ENCODE data around the gene LNPEP. TPM values are rescaled to one million over a fixed set of nuclear protein-coding genes. Genes with fewer than 3 reads are reported as not detected.

Gene LNPEP
- total and polyA plus RNA-seq, 2 of the 13 experiments (the other 11 are each of a cell fraction or from before 2014, with no cell fraction given), result 8.0 to 16.9 TPM

DNA sequence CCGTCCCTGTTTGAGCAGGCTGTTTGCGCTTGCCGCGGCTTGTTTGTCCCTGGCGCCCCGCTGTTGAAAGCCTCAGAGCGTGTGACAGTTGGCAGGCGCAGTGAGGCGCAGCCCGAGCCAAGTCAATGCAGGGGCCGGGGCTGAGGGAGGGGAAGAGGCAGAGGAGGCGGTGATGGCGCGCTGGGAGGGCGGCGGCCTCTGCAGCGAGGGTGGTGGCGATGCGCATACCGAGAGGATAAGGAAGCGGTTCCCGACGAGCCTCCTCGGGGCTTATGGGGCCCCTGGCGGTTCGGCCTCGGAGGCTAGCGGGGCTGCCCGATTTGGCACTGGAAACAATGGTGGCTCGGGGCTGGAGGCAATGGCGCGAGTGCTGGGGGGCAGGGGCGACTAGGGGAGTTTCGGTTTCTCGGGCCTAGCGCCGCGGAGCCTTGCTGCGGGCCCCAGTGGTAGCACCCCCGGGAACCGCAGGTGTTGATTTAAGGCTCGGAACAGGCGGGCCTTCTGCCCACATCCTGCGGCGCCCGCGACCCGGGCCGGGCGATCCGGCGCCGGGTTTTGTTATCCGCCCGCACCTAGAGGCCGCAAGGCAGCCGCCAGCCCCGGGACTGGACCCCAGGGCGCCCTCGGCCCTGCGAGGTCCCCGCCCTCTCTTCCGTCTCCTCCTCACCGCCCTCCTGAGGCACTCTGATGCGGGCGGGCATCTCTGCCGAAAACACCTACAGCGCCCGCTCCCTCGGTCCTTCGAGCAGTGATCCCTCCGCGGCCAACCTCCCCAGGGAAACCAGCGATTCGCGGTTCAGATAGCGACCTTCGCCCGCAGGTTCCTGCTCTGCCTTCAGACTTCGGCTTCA lies 947 bp upstream of the LNPEP start (continued):
- TF ChIP-seq, protein P1, sequence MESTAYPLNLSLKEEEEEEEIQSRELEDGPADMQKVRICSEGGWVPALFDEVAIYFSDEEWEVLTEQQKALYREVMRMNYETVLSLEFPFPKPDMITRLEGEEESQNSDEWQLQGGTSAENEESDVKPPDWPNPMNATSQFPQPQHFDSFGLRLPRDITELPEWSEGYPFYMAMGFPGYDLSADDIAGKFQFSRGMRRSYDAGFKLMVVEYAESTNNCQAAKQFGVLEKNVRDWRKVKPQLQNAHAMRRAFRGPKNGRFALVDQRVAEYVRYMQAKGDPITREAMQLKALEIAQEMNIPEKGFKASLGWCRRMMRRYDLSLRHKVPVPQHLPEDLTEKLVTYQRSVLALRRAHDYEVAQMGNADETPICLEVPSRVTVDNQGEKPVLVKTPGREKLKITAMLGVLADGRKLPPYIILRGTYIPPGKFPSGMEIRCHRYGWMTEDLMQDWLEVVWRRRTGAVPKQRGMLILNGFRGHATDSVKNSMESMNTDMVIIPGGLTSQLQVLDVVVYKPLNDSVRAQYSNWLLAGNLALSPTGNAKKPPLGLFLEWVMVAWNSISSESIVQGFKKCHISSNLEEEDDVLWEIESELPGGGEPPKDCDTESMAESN (CRISPR knock-in tag; conservative IDR thresholded peaks at IDR 0.05), result no peak
- no peak for TF ChIP-seq HDAC6 (IDR thresholded peaks at IDR 0.05; ENCODE audit: low read depth, low read length)
- peak; percentile 48; the same call in 1 of the 2 replicates for TF ChIP-seq ZNF256 (CRISPR knock-in tag; conservative IDR thresholded peaks at IDR 0.05)
- no peak for TF ChIP-seq ZNF10 (CRISPR knock-in tag; IDR thresholded peaks at IDR 0.05; ENCODE audit: borderline replicate concordance, low read depth)
- TF ChIP-seq U2AF1 (optimal IDR thresholded peaks at IDR 0.05; ENCODE audit: low read depth, low read length), result no peak
- peak; percentile 88; the same call in 1 of the 2 replicates for TF ChIP-seq EEA1 (CRISPR knock-in tag; IDR thresholded peaks at IDR 0.05; ENCODE audit: borderline replicate concordance)
- peak; percentile 59 for TF ChIP-seq MXD4 (CRISPR knock-in tag; IDR thresholded peaks at IDR 0.05)
- TF ChIP-seq, protein P2, sequence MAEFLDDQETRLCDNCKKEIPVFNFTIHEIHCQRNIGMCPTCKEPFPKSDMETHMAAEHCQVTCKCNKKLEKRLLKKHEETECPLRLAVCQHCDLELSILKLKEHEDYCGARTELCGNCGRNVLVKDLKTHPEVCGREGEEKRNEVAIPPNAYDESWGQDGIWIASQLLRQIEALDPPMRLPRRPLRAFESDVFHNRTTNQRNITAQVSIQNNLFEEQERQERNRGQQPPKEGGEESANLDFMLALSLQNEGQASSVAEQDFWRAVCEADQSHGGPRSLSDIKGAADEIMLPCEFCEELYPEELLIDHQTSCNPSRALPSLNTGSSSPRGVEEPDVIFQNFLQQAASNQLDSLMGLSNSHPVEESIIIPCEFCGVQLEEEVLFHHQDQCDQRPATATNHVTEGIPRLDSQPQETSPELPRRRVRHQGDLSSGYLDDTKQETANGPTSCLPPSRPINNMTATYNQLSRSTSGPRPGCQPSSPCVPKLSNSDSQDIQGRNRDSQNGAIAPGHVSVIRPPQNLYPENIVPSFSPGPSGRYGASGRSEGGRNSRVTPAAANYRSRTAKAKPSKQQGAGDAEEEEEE (CRISPR knock-in tag; IDR thresholded peaks at IDR 0.05; ENCODE audit: borderline replicate concordance), result 0 out of 2 replicates have a peak, but pooled peaks have one; percentile 55
- TF ChIP-seq CBFB (CRISPR knock-in tag; IDR thresholded peaks at IDR 0.05), result peak; percentile 93
- TF ChIP-seq MIER3 (CRISPR knock-in tag; IDR thresholded peaks at IDR 0.05; ENCODE audit: borderline replicate concordance), result peak; percentile 54
- TF ChIP-seq ZSCAN21 (CRISPR knock-in tag; IDR thresholded peaks at IDR 0.05; ENCODE audit: borderline replicate concordance), result peak; percentile 41; the same call in 1 of the 2 replicates
- TF ChIP-seq ATF1 (CRISPR knock-in tag; IDR thresholded peaks at IDR 0.05), result no peak
- TF ChIP-seq, protein P3, sequence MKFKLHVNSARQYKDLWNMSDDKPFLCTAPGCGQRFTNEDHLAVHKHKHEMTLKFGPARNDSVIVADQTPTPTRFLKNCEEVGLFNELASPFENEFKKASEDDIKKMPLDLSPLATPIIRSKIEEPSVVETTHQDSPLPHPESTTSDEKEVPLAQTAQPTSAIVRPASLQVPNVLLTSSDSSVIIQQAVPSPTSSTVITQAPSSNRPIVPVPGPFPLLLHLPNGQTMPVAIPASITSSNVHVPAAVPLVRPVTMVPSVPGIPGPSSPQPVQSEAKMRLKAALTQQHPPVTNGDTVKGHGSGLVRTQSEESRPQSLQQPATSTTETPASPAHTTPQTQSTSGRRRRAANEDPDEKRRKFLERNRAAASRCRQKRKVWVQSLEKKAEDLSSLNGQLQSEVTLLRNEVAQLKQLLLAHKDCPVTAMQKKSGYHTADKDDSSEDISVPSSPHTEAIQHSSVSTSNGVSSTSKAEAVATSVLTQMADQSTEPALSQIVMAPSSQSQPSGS (CRISPR knock-in tag; IDR thresholded peaks at IDR 0.05), result peak; percentile 12; the same call in 1 of the 2 replicates
- no peak for TF ChIP-seq SMAD1 (CRISPR knock-in tag; IDR thresholded peaks at IDR 0.05; ENCODE audit: borderline replicate concordance, low read depth)
- TF ChIP-seq ZNF567 (CRISPR knock-in tag; IDR thresholded peaks at IDR 0.05; ENCODE audit: borderline replicate concordance), result no peak
- TF ChIP-seq SRF (IDR thresholded peaks at IDR 0.05; ENCODE audit: low read depth, low read length), result no peak
- TF ChIP-seq, protein P4, sequence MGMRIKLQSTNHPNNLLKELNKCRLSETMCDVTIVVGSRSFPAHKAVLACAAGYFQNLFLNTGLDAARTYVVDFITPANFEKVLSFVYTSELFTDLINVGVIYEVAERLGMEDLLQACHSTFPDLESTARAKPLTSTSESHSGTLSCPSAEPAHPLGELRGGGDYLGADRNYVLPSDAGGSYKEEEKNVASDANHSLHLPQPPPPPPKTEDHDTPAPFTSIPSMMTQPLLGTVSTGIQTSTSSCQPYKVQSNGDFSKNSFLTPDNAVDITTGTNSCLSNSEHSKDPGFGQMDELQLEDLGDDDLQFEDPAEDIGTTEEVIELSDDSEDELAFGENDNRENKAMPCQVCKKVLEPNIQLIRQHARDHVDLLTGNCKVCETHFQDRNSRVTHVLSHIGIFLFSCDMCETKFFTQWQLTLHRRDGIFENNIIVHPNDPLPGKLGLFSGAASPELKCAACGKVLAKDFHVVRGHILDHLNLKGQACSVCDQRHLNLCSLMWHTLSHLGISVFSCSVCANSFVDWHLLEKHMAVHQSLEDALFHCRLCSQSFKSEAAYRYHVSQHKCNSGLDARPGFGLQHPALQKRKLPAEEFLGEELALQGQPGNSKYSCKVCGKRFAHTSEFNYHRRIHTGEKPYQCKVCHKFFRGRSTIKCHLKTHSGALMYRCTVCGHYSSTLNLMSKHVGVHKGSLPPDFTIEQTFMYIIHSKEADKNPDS (CRISPR knock-in tag; IDR thresholded peaks at IDR 0.05), result no peak; the same call in 1 of the 2 replicates
- TF ChIP-seq, protein P5, sequence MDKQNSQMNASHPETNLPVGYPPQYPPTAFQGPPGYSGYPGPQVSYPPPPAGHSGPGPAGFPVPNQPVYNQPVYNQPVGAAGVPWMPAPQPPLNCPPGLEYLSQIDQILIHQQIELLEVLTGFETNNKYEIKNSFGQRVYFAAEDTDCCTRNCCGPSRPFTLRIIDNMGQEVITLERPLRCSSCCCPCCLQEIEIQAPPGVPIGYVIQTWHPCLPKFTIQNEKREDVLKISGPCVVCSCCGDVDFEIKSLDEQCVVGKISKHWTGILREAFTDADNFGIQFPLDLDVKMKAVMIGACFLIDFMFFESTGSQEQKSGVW (CRISPR knock-in tag; IDR thresholded peaks at IDR 0.05; ENCODE audit: borderline replicate concordance), result no peak; the same call in 1 of the 2 replicates

All from HepG2 (cell line).